Glomerular visceral epithelial cell (primary cell): Measurements from ENCODE around the gene DFFA.
"Not testable (repeated sequence)": the region's sequence is repeated elsewhere in the genome, so short reads cannot be mapped to it uniquely, and the experiment has no call there.

Source experiments
- DNase-seq: peaks from one replicate; pipeline ENCODE4 v3.0.0-alpha.2; 2016; ENCODE audit errors: extremely low spot score

DFFA gene

GRCh38 chr1:10467078-10467477 is 5.3 kb downstream of the DFFA start:
- DNase-seq = no peak

- peak; percentile 89 for DNase-seq
Measured at GRCh38 chr1:10459184-10459583, 13.1 kb downstream of the DFFA start.

- DNase-seq = no peak
Measured at GRCh38 chr1:10457875-10458274, 14.5 kb downstream of the DFFA start.

- not testable (repeated sequence) for DNase-seq
Measured at GRCh38 chr1:10457462-10457861, 14.9 kb downstream of the DFFA start.

GRCh38 chr1:10456661-10457060 is 15.7 kb downstream of the DFFA start:
- DNase-seq = no peak

- no peak for DNase-seq
Measured at GRCh38 chr1:10456048-10456447, 16.3 kb downstream of the DFFA start.

- DNase-seq = no peak
Measured at GRCh38 chr1:10451287-10451686, 21.0 kb downstream of the DFFA start.

- no peak for DNase-seq
Measured at GRCh38 chr1:10450836-10451235, 21.5 kb downstream of the DFFA start.

GRCh38 chr1:10450156-10450814 is 22.0 kb downstream of the DFFA start:
- no peak for DNase-seq

- no peak for DNase-seq
Measured at GRCh38 chr1:10449751-10450150, 22.6 kb downstream of the DFFA start, which contains the start of gene CORT. TSS of gene CORT (plus strand) at chr1:10450031. CDS start at chr1:10450224, 193 bp downstream.

- DNase-seq = no peak
Measured at GRCh38 chr1:10446790-10447422, 25.4 kb downstream of the DFFA start.

- DNase-seq = no peak
Measured at GRCh38 chr1:10444795-10445397, 27.4 kb downstream of the DFFA start.

- DNase-seq = no peak
Measured at GRCh38 chr1:10444248-10444647, 28.1 kb downstream of the DFFA start.

GRCh38 chr1:10440794-10441193 is 31.5 kb downstream of the DFFA start:
- no peak for DNase-seq

GRCh38 chr1:10440305-10440704 is 32.0 kb downstream of the DFFA start:
- DNase-seq = no peak

GRCh38 chr1:10438677-10439163 is 33.6 kb downstream of the DFFA start:
- no peak for DNase-seq

- DNase-seq = no peak
Measured at GRCh38 chr1:10437052-10437451, 35.3 kb downstream of the DFFA start.

GRCh38 chr1:10434590-10434989 is 37.7 kb downstream of the DFFA start:
- DNase-seq = no peak

GRCh38 chr1:10433790-10434189 is 38.5 kb downstream of the DFFA start:
- DNase-seq = peak; percentile 10

- no peak for DNase-seq
Measured at GRCh38 chr1:10432910-10433700, 39.2 kb downstream of the DFFA start.

- DNase-seq = no peak
Measured at GRCh38 chr1:10431070-10431730, 41.1 kb downstream of the DFFA start.
